ENCODE data around the gene PGAP6.
"Not testable (repeated sequence)": the region's sequence is repeated elsewhere in the genome, so short reads cannot be mapped to it uniquely, and the experiment has no call there.

The PGAP6 gene, protein sequence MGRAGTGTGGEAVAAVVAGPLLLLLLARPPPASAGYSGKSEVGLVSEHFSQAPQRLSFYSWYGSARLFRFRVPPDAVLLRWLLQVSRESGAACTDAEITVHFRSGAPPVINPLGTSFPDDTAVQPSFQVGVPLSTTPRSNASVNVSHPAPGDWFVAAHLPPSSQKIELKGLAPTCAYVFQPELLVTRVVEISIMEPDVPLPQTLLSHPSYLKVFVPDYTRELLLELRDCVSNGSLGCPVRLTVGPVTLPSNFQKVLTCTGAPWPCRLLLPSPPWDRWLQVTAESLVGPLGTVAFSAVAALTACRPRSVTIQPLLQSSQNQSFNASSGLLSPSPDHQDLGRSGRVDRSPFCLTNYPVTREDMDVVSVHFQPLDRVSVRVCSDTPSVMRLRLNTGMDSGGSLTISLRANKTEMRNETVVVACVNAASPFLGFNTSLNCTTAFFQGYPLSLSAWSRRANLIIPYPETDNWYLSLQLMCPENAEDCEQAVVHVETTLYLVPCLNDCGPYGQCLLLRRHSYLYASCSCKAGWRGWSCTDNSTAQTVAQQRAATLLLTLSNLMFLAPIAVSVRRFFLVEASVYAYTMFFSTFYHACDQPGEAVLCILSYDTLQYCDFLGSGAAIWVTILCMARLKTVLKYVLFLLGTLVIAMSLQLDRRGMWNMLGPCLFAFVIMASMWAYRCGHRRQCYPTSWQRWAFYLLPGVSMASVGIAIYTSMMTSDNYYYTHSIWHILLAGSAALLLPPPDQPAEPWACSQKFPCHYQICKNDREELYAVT

DNA sequence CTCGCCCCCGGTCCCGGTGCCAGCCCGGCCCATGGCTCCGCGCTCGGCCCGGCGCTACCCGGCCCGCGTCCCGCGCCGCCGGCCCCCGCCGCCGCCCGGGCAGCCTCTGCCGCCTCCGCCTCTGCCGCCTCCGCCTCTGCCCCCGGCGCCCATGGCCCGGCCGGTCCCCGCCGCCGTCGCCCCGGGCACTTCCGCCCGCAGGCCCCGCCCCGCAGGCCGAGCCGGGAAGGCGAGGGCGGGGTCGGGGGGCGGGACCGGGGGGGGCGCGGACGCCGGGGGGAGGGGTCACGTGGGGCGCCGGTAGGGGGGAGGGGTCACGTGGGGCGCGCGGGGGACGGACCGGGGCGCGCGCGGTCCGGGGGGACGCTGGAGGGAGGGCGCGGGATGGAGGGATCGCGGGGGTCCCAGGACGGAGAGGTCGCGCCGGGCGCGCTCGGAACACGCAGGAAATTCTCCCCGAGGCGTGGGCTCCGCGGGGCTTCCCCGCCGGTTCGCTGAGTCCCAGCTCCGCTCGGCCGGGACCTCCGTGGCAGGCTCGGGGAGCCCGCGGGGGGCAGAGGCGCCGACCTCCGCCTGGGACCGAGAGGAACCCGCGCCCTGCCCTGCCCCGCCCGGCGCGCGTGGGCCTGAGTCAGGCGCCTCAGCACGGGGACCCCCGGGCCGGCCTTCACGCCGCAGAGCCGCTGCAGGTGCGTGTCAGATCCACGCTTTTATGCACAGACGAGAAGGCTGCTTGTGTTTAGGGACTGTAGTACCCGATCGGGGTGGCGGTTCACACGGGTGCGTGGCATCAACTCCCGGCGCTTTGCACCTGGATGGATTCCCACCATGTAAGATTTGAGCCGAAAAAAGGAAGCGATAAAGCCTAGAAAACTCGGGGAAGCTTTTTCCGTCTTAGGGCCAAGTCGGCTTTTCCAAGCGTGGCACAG, at the start of gene PGAP6:
PGAP6 (minus strand) TSS at position 190 of the 929 bp plus-strand sequence; CDS start at position 33, 157 bp downstream.
- peak; percentile 73 for DNase-seq

DNA sequence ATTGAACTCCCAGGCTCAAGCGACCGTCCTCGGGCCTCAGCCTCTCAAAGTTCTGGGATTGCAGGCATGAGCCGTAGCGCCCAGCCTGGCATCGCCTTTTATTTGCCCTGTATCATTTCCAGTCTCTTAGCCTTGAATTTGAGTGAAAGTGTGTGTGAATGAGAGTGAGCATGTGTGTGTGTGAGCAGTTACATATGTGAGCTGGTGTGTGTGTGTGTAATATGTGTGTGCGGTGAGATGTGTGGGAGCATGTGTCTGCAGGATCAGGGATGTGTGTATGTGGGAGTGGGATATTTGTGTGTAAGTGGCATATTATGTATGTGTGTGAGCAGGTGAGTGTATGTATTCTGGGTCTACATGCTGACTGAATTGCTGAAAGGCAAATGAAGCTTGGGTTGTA, 49.1 kb upstream of the PGAP6 start:
- DNase-seq = no peak

DNA sequence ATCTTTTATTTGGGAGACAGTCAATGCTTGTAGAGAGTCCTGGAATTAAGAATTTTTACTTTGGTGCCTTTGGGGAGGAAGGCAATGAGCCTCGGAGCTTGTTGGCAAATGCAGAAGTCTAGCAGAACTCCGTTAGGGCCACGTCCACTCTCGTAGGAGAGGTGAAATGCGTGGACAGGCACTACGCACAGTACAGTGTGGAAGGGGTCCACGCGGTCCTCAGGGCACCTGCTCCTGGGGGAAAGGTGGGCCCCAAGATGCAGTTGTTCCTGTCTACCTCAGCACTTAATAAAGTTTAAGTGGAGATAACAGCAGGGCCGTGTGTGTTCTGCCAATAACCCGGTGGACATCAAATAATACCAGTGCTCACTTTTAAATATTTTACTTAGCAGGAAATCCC, 45.5 kb upstream of the PGAP6 start:
- DNase-seq = no peak

DNA sequence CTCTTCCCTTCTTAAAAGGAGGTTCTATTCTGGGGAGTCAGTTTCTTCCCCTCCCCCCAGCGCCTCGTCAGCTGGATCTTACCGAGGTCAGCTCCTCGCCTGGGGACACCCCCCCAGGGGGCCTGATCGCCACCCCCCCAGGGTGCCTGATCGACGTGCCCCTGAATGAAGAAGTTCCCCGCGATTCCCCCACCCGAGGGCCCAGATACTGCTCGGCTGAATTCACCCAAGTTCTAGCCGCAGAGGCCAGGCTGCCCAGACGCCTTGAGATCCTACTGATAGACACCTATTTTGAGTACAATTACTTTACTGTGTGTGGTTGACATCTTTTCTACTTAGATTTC, 45.1 kb upstream of the PGAP6 start:
- no peak for DNase-seq

DNA sequence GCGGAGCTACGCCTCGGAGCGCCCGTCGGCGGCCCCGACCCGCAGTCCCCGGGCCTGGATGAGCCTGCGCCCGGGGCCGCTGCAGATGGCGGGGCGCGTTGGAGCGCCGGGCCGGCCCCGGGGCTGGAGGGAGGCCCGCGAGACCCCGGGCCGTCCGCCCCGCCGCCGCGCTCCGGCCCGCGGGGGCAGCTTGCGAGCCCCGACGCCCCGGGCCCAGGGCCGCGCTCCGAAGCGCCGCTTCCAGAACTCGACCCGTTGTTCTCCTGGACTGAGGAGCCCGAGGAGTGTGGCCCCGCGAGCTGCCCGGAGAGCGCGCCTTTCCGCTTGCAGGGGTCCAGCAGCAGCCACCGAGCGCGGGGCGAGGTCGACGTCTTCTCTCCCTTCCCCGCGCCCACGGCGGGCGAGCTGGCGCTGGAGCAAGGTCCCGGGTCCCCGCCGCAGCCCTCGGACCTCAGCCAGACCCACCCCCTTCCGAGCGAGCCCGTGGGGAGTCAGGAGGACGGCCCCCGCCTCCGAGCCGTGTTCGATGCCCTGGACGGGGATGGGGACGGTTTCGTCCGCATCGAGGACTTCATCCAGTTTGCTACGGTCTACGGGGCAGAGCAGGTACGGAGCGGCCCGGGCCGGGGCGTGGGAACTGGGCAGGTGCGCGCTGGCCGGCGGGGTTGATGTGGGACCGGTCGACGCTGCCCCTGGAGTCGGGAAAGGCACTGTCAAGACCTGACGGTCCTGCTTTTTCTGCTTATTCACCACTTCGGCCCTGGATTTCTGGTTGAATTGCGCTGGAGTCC, 44.5 kb upstream of the PGAP6 start:
- no peak for DNase-seq

DNA sequence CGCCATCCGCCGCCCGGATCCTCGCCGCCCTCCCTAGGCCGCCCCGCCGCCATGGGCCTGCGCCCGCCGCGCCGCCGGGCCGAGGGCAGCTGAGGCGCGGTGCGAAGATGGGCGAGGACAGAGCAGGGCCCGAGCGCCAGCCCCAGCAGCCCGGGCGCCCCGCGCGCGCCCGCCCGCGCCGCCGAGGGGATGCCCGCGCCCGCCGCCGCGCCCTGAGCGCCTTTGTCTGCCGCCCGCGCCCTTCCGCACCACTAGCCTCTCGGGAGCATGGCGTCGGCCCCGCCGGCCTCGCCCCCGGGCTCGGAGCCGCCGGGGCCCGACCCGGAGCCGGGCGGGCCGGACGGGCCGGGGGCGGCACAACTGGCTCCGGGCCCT, 43.9 kb upstream of the PGAP6 start:
- DNase-seq = no peak

DNA sequence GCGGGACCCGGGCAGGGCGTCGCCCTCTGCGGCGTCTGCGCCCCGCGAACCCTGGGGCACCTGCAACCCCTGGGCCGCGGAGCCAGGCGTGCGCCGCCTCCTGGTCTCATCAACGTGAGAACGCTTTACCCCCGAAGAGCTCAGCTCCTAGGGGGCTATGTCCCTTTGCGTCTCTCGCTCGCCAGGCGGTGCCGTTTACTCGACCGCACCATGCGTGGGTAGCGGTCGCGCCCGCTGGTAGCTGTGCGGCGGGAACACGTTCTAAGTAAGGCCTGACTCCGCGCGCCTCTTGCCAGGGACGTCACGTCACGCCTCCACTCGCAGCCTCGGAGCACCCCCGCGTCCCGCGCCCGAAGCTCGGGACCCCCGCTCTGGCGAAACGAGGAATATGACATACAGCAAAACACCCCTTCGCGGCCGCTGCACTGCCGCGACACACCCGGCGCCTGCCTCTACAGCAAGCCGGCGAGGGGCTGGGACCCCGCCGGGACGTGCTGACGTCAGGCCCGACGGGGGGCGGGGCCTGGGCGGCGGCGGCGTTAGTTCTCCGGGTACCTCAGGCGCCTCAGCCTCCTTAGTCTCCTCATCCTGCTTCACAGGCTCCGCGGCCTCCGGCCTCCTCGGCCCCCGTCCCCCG, 43.4 kb upstream of the PGAP6 start, which contains the start of gene RAB11FIP3:
RAB11FIP3 (plus strand) TSS at position 568 of the 637 bp plus-strand sequence. CDS start 358 bp downstream, outside the sequence.
- peak; percentile 85 for DNase-seq

DNA sequence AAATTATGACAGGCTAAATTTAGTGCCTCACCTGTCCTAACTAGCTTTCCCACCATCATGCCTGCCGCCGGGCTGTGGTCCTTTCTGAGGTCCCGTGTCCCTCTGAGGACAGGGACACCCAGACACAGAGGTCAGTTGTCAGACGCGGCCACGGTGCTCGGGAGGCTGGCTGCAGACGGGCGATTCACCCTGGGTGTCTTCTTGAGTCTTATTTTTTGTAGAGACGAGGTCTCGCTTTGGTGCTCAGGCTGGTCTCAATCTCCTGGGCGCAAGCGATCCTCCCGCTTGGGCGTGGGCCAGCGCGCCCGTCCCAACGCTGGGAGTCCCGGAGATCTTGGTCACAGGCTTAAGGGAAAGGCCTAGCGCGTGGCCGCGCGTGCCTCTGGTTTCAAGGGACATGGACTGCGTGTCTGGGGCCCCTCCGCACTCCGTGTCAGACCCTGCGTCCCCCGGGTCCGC, 42.9 kb upstream of the PGAP6 start:
- no peak for DNase-seq

DNA sequence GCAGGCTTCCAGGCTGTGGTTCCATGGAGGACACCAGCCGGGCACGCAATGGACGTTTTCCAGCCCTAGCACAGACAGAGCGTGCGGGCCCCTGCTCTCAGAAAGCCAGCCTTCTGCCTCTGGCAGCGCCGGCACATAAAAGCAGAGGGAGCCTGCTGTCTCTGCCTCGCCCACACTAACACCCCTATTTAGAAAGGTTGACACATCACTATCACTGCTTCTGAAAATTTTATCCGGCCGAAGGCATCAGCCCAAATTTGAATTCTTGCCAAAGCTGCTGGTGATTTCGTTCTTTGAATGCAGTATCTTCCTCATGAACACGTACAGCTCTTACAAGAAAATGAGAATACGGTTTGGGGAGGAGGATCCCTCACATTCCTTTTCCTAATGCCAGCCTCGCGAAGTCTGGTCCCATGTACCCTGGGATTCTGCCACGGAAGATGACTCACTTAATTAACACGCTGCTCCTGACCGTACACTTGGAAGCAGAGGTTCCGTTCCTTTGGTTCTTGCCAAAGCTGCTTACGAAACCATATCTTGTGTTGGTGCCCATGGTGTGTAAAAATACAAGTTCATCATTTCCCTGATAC, 42.4 kb upstream of the PGAP6 start:
- no peak for DNase-seq

DNA sequence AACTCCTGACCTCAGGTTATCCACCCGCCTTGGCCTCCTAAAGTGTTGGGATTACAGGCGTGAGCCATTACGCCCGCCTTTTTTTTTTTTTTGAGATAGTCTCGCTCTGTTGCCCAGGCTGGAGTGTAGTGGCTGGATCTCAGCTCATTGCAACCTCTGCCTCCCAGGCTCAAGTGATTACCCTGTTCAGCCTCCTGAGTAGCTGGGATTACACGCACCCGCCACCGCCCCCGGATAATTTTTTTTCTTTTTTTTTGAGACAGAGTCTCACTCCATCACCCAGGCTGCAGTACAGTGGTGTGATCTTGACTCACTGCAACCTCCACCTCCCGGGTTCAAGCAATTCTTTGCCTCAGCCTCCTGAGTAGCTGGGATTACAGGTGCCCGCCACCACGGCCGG, 40.4 kb upstream of the PGAP6 start:
- DNase-seq = not testable (repeated sequence)

DNA sequence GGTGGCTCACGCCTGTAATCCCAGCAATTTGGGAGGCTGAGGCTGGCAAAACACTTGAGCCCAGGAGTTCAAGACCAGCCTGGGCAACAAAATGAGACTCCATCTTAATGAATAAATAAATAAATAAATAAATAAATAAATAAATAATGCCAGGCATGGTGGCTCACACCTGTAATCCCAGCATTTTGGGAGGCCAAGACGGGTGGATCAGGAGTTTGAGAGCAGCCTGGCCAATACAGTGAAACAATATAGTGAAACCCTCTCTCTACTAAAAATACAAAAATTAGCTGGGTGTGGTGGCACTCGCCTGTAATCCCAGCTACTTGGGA, 33.4 kb upstream of the PGAP6 start:
- DNase-seq = not testable (repeated sequence)

DNA sequence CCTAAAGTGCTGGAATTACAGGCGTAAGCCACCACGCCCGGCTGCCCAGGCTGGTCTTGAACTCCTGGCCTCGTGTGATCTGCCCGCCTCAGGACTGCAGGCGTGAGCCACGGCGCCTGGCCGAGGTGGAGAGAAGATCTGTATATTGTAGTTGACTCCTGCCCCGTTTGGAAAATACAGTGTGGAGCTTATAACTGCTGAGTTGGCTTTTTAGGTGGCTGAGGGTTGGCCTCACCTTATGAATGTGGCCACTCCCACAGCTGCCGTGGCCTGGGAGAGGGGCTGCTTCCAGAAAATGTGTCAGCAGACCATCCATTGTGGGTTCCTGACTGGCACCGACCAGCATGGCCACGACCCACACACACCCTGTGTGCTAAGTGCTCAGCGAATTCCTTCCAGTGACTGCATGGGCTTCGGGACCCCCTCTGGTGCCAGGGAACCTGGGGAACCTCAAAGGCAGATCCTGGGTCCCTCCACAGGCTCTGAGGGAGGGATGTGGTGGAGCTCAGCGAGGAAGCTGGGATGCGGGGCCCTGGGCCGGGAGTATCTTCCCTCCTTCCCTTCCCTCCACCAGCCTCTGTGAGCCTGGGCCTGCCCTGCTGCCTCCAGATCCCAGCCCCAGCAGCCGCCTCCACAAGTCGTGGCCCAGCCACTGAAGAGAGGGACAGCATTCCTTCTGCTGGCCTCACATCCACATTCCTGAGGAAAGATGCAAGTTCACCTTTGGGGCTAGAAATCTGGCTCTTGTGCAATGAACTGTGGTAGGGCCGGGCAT, 32.8 kb upstream of the PGAP6 start:
- no peak for DNase-seq

DNA sequence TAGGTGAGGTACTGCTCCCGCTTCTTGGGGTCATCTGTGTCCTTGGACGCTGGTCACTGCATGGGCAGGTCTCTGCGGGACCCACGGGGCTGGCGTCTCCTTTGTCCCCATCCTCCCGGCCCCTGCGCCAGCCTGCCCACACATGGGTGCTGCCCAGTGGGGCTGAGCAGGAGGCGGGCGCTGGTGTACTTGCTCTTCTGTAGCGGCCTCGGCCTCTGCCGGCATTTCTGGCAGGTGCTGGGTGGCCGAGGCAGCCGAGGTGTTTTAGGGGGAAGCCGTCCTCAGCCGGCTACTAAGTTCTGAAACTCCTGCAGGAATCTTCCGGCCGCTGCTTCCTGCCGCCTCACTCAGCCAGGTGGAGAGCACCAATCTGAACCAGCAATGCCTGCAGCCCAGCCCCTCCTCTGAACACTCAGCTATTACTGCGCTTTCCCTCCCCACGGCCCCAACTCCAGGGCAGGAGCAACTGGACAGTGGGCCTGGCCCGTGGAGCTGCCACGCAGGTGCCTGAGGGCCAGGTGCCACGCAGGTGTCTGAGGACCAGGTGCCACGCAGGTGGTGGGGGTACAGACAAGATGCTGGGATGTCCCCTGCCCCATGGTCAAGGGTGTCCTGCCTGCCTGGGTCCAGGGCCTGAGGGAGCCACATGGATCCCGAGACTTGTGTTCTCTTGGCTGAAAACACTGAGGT, 29.9 kb upstream of the PGAP6 start:
- DNase-seq = no peak

DNA sequence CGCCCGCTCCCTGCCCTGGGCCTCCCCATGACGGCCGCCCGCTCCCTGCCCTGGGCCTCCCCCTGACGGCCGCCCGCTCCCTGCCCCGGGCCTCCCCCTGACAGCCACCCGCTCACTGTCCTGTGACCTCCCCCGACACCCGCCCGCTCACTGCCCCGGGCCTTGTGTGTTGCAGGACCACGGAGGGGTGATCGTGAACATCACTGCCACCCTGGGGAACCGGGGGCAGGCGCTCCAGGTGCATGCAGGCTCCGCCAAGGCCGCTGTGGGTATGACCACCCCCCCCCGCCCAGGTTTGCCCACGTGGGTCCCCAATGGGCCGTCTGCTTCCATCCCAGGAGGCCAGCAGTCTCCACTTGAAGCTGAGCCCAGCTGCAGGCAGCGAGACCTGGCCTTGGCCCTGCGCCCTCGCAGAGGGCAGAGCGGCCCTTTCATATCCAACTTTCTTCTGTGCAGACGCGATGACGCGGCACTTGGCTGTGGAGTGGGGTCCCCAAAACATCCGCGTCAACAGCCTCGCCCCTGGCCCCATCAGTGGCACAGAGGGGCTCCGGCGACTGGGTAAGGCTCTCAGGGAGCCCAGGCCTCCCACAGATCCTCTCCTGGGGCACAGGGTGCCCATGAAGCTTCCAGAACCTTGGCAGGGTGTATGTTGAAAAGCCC, 28.9 kb upstream of the PGAP6 start:
- no peak for DNase-seq

DNA sequence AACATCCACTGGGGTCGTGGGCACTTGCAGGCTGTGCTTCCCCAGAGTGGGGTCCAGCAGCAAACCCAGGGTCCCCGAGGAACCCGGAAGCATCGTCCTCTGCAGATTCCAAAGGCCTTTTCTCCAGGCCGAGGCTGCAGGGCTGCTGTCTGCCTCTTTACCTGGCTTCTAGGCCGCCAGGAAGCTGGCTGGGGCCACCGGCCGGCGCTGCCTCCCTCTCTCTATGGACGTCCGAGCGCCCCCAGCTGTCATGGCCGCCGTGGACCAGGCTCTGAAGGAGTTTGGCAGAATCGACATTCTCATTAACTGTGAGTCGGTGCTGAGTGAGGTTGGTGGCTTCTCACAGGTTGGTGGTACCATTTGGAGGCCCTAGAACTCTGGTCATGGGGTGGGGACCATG, 25.5 kb upstream of the PGAP6 start:
- no peak for DNase-seq

DNA sequence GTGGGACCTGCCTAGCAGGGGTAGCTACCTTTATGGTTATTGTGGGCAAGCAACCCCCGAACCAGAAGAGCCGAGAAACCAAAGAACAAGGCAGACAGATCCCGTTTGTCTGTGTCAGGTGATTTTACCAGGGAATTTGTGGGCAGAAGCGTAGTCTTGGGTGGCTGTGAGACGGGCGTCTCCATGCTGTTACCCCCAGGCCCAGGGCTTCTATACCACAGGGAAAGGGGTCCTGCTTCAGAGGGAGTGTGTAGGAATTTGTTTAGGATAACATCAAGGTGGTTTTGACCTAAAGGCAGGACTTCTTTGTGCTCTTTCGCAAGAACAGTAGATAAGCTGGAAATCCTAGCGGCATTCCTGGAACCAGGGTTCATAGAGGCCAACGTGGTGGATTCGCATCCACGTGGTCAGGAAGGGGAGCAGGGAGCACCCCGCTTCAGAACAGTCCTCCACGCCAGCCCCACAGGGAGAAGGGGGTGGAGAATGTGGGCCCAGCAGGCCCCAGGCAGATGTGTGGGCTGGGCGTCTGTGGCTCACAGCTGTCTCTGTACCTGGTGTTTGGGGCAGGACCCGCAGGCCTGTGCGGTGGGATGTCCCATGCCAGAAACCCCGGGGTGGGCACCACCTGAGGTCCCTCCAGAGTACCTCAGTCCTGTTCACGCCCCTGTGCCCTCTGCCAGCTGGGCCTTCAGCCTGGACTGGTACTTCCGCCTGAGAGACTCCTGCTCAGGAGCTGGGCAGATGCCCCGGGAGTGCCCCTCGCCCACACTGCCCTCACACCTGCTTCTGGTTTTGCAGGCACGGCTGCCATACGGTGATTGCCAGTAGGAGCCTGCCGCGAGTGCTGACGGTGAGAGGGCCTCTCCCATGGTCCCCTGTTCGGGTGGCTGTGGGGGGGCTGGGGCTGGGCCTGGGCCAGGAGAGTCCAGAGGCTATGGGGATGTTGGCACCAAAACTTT, 24.0 kb upstream of the PGAP6 start:
- no peak for DNase-seq

DNA sequence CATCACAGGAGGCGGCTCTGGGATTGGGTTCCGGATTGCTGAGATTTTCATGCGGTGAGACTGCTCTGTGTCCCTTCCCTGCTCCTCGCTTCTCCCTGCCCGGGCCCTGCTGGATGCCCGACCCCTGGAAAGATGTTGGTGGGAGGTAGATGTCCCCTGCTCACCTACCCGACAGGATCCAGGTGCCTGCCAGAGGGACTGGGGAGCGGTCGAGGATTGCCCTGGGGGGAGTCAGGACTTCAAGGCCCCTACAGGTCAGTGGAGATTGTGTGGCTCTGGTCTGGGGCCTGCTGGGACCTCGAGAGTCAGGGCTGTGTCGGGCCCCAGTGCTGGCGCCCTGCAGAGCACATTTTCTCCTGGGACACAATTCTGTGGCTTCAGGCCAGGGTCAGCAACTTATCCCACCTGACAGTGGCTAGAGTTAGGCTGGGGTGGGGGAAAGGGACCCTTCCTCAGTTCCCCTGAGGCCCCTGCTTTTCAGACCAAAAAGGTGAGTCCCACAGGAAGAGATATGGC, 23.3 kb upstream of the PGAP6 start:
- no peak for DNase-seq

Measured in CD4-positive, alpha-beta T cell treated with Interleukin-21 for 1 hour (primary cell).